Measurements from ENCODE around the gene BACH2.

GRCh38 chr6:89921691-89922090 is 375.0 kb downstream of the BACH2 start:
- TF ChIP-seq CTCF (IDR thresholded peaks at IDR 0.05 in 2 of 3, conservative IDR thresholded peaks at IDR 0.05 in 1 of 3; ENCODE audit: control insufficient read depth in 2 of 3, extremely low read depth in 1 of 3, insufficient read depth in 1 of 3, low read depth in 3 of 3, low read length in 3 of 3) (no peak), MYC (IDR thresholded peaks at IDR 0.05; ENCODE audit: insufficient read depth, insufficient read length, insufficient replicate concordance, low read length, severe bottlenecking) (no peak), SP1 (IDR thresholded peaks at IDR 0.05; ENCODE audit: low read depth, low read length) (no peak), ETV6 (conservative IDR thresholded peaks at IDR 0.05 in 1 of 2, IDR thresholded peaks at IDR 0.05 in 1 of 2; ENCODE audit: borderline replicate concordance in 1 of 2, low read depth in 1 of 2) (no peak), ZNF274 (IDR thresholded peaks at IDR 0.05; ENCODE audit: insufficient read depth, insufficient read length) (no peak), POLR2AphosphoS5 (IDR thresholded peaks at IDR 0.05; ENCODE audit: low read length) (no peak)
- TF ChIP-seq, protein P1, sequence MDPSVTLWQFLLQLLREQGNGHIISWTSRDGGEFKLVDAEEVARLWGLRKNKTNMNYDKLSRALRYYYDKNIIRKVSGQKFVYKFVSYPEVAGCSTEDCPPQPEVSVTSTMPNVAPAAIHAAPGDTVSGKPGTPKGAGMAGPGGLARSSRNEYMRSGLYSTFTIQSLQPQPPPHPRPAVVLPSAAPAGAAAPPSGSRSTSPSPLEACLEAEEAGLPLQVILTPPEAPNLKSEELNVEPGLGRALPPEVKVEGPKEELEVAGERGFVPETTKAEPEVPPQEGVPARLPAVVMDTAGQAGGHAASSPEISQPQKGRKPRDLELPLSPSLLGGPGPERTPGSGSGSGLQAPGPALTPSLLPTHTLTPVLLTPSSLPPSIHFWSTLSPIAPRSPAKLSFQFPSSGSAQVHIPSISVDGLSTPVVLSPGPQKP (IDR thresholded peaks at IDR 0.05; ENCODE audit: low read depth, low read length) = no peak
